Stimulated activated CD8-positive, alpha-beta memory T cell treated with anti-CD3 and anti-CD28 coated beads, Interleukin-7, amount 100 ng/mL, for 4 hours (primary cell): ENCODE measurements around the gene TNIK.

Experiments used
- DNase-seq, 2 donors: peaks; one replicate each; pipeline ENCODE4 v3.0.0-alpha.2; 2020; ENCODE audit warnings: low read depth in 2 of 2

Gene TNIK

GRCh38 chr3:171044835-171045793, 415.1 kb downstream of the TNIK start:
- no peak for DNase-seq

DNA sequence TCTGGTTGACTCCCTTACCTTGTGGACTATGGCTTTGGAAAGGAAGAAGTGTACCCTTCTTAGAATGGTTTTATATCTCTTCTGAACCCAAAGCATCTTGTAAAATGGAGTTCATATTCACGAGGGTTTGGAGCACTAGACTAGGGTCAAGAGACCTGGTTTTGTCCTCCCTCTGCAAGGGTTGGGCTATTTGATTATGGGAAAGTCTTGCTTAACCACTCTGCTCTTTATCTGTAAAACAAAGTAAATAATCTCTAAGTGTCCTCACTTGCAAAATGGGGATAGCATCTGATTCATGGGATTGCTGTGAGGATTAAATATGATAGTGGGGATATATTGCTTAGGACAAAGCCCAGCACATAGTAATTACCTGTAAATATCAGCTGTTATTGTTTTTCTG, 415.8 kb downstream of the TNIK start:
- DNase-seq = no peak

GRCh38 chr3:171039674-171040073, 420.5 kb downstream of the TNIK start:
- no peak for DNase-seq

- DNase-seq = no peak
These were observed 421.9 kb downstream of the TNIK start for GRCh38 chr3:171038342-171038741.

GRCh38 chr3:171028779-171029232, 431.4 kb downstream of the TNIK start:
- no peak for DNase-seq

- DNase-seq = peak in 1 of 2 donors; percentile 12
These were observed 432.0 kb downstream of the TNIK start for GRCh38 chr3:171028025-171028778.

DNA sequence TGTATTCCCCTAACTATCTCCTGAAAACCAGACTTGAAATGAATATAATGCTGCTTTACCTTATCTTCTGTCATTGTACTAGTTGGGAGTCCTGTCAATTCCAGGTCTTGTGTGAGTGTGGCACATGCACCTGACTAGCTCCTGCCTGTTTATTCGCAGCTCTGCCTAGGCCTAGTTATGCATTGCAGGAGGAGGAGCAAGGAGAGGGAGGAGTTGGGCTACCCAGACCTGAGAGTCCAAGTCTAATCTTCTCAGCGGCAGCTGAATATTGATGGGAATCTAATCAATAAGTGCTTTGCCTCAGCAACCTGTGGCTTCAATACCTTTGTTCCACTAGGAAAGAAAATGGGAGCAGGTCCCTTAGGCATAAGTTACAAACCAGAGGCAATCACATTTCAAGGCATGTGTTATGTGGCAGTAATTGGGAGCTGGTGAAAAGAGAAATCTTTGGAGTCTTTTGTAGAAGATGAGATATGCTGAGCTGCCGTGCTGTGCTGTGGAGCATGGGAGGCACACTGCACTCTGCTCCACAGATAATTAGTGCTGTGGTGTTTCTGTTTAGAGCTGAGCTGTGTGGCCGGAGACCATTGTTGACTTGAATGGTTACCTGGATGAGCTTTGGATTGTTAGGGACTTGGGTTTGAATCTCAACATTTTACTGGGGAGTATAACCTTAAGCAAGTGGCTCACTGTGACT, 433.5 kb downstream of the TNIK start, which contains the start of gene SLC2A2:
TSS of gene SLC2A2 (minus strand) at position 124 of the 697 bp plus-strand sequence. CDS start at position 74, 50 bp downstream.
- DNase-seq = no peak

GRCh38 chr3:171023566-171023965, 436.6 kb downstream of the TNIK start:
- no peak for DNase-seq

- DNase-seq = no peak
These were observed 438.8 kb downstream of the TNIK start for GRCh38 chr3:171021377-171021776.

GRCh38 chr3:171018156-171018935, 441.9 kb downstream of the TNIK start:
- no peak for DNase-seq

GRCh38 chr3:171013822-171014748, 446.1 kb downstream of the TNIK start:
- no peak for DNase-seq

DNA sequence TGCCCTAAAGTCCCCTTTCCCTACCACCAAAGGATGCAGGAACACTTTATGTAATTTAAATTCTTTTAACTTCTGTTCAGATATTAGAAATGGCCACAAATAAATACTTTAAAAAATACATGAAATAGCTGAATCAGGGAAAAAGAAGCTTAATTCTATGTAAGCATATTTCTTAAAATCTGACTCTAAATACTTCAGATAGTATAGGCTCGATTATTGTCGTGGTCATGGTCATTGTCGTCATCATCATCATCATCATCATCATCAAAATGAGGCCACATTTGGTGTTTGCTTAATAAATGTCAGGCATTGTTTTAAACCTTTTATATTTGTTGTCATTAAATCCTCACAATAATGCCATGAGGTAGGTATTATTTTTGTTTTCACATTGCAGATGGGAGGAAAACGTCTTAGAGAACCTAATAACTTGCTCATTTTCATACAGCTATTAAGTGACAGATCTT, 448.3 kb downstream of the TNIK start:
- DNase-seq = no peak
